Measurements from ENCODE around the gene SMIM33.

GRCh38 chr5:139481122-139481533, 10.3 kb downstream of the SMIM33 start:
- TF ChIP-seq CTCF (IDR thresholded peaks at IDR 0.05; ENCODE audit: poor library complexity, severe bottlenecking) (no peak), RAD21 (conservative IDR thresholded peaks at IDR 0.05) (no peak), POLR2AphosphoS5 (IDR thresholded peaks at IDR 0.05) (no peak), EZH2 (IDR thresholded peaks at IDR 0.05; ENCODE audit: borderline replicate concordance, insufficient read depth, low read length, poor library complexity, severe bottlenecking) (no peak), SMC3 (conservative IDR thresholded peaks at IDR 0.05; ENCODE audit: poor library complexity) (no peak)
